NK-92 treated with Interleukin-12 subunit alpha and Interleukin-12 subunit beta, amount 100 ng/mL, for 24 hours (cell line): ENCODE measurements around the gene HSPG2.
"Not testable (repeated sequence)": the region's sequence is repeated elsewhere in the genome, so short reads cannot be mapped to it uniquely, and the experiment has no call there.

Experiments used
- DNase-seq: peaks from one replicate; lab custom pipeline; 2025; lab: John Stamatoyannopoulos, UW

HSPG2 gene

DNA sequence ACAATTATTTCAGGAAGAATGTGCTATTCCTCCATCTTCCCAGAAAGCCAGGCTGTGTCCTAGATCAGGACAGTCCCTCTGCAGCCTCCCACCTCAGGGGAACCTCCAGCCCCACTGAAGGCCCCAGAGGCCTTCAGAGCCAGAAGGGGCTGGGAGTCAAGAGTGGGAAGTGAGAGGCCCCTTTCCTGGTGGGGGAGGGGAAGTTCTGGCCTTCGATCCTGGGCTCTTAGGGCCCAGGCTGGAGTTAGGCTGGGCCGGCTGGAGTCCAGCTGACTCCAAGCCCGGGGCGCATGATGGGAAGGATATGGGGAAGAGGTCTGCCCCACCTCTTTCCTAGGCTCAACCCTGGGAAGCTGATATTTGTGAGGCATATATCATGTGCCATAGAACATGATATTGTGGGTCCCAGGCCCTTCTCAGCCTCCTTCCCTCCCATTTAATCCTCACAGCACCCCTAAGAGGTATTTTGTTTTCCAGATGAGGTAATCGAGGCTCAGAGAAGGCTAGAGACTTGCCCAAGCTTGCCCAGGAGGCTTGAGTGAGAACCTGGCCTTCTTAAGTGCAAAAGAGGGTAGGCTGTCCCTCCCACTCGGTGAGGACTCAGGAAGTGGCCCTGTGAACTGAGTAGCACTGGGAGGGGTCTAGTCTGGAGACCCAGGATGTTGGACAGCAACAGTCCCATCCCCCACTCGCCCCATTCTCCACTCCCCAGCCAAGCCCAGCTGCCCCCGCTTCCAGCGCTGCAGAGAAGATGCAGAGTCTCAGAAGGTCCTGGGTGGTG is 18.6 kb upstream of the HSPG2 start:
- DNase-seq: peak; percentile 30

DNA sequence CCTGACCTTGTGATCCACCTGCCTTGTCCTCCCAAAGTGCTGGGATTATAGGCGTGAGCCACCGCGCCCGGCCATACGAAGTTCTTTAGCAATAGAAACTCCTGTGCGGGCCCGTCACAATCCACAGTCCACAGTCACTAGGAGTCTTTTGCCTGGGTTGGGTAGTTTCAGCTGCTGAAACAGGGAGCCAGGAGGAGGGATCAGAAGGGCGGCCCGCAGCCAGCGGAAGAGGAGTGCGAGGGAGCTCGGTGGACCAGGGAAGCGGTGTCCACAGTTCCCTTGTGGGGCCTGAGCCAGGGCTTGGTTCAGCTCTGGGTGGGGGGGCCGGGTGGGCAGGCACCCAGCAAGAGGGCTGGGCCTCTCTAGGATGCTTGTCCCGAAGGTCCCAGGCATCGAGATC is 17.9 kb upstream of the HSPG2 start:
- no peak for DNase-seq

DNA sequence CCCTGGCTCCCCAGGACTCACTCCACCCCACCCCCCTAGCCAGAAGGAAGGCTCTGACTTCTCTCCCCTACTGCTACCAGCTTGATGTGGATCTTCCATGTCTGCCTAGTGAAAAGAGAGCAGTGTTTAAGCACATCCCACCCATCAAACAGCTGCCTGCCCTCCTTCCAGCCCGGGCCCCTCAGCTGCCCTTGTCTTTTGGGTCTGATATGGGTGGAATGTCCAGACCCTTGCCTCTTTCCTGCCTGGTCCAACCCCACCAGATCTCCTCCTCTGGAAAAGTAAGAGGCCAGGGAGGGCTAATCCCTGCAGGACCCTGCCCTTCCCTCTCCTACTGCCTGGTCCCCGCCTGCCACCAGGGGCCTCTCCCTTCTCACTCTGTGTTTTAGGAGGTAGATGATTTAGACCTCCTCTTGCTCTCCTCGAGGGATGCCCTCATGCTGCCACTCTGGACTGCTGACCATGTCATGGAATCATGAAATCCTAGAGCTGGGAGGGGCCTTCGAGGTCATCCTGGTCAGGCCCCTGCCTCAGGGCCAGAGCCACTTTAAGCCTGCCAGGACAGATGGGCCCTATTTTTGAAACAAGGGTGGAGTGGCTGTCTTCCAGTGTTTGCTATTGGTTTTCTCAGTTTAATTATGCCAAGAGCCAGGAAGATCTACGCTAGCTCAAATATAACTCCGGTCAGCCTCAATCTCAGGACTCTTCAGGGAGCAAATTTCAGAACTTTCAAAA is 15.8 kb upstream of the HSPG2 start:
- DNase-seq: no peak

DNA sequence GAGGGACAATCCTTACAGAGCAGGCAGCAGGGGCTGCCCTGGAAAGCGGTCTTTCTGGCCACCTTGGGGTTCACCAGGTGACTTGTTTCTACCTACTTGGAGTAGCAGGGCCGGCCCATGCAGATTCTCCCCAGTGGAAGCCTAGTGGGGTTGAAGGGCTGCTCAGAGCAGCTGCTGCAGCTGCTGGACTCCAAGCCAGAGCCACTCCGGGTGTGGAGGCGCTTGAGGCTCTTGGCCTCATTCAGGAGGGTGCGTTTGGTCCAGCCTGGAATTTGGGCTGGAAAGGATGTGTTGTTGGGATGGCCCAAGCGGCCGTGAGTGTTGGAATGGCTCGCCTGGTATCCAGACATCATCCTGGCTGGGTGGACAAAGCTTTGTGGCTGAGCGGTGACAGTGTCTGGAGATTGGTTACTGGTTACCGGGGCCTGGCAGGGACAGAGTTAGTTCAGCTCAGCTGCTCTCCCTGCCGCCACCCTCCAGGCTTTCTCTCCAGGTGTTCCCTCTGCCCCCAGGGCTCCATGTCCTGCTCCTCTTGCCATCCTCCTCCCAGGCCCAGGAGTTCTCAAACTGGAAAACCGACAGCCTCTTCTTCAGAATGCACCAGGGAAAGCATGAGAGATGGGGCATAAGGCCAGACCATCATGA is 14.2 kb upstream of the HSPG2 start:
- no peak for DNase-seq

DNA sequence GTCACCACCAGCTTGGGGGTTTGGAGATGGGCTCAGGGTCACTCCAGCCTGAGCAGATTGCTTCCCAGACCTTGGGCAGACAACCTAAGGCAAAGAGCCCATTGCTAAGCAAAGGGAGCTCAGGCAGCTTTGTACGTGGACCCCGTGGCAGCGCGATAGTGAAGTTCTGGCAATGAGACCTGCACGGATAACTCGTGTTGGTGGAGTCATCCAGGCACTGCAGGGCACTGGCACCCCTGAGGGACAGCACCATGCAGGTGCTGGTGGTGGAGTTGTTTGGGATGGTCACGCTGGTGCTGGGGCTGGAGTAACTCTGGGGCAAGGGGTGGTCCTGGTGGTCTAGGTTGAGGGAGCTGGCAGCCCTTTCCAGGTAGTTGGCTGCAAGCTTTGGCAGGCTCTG is 13.6 kb upstream of the HSPG2 start:
- no peak for DNase-seq

DNA sequence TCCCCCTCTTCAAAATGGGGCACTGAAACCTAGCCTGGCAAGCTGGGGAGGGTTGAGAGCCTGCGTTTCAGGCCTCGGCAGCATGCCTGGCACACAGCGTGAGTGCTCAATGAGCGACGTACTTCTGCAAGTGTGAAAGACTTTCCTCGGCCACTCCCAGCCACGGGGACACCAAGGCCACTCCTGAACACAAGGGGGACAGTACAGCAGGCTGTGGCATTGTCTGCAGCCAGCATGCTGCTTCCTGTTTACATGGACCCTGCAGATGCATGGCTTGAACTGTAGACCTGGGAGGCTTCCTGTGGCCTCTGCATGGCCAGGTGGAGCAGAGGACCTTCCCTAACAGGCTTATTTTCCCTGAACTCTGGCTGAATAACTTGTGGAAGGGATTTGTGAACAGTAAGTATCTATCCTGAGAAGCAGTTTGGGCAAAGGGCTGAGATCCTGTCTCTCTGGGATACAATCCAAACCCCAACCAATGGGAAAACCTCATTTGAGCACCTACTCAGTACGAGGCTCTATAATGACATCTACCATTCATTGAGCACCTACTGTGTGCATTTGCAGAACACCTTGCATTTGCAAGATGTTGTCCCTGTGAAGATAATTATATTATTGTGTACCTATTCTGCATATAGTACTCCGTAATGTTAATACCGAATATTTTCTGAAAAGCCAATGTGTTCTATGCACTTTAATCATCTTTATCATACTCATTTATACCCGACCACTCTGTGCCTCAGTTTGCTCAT is 9.9 kb upstream of the HSPG2 start:
- no peak for DNase-seq

DNA sequence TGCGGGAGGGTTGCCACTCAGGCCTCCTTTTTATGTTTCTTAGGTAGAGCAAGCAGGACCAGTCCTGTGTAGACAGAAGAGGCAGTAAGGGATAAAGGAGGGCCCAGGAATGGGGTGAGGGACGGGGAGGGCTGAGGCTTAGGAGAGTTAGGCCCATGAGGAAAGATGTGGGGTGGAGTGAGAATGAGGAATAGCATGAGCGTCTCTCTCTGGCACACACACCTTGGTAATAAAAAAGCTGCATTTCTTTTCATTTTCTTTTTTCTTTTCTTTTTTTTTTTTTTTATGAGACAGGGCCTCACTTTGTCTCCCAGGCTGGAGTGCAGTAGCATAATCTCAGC is 7.6 kb upstream of the HSPG2 start:
- no peak for DNase-seq

DNA sequence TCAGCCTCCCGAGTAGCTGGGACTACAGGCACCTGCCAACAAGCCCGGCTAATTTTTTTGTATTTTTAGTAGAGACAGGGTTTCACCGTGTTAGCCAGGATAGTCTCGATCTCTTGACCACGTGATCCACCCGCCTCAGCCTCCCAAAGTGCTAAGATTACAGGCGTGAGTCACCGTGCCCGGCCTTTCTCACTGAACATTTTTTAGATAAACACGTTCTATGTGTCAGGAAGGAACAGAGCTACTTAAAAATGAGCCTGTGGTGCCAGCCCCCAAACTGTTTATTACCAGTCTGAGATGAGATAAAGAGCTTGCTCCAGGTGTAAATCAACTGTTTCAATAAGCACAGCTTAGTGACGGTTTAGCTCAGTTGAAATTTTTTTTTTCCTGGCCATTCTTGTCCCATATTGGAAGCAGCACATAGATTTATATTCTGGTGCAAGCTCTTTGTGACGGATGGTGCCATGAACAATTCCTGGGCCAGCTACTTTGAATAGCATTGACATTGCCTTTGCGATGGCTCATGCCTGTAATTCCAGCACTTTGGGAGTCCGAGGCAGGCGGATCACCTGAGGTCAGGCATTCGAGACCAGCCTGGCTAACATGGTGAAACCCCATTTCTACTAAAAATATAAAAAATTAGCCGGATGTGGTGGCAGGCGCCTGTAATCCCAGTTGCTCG is 6.0 kb upstream of the HSPG2 start:
- not testable (repeated sequence) for DNase-seq

DNA sequence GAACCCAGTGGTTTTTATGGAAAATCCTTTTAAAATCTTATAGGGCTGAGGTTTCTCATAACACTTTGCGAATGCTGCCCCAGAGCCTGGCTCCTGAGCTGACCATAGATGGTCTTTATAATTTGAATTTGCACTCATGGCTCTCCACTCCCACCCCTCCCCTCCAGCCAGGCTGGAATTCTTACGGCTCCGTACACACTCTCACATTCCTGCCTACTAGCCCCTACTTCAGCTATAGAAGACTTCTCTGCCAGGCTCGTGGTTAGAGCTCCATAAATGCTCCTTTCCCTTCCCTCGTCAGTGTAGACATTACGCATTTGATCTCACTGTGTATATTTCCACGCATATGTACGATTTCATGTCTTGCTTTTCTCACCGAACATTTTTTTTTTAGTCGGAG is 5.4 kb upstream of the HSPG2 start:
- DNase-seq: no peak

DNA sequence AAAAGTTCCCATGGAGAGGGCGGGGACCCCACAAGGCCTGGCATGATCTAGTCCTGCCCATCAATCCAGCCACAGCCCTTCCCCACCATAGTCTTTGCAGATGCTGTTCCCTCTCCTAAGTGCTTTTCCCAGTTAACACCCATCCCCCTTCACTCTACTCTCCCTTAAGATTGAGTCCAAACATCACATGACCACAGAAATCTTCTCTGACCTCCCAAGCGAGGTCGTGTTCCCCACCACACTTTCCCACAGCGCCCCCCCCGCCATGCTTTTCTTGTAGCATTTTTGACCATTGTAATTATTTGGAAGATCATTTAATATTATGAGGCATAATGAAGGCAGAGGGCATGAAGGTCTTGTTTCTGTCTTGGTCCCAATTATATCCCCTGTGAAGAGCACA is 4.3 kb upstream of the HSPG2 start:
- no peak for DNase-seq

DNA sequence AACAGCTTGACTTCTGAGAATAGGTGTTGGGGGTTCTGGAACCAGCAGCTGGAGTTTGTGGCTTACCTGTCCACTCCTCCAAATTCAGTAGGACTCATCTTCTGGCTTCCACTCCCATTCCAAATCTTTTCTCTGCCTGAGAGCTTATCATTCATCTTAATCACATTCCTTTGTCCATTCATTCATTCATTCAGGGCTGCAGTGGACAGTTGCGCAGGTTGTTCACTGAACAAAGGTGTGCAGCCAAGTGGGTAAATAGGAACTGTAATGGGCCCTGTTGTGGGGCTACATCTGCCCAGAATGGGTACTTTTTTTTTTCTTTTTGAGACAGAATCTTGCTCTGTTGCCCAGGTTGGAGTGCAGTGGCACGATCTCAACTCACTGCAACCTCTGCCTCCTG is 3.4 kb upstream of the HSPG2 start:
- no peak for DNase-seq

DNA sequence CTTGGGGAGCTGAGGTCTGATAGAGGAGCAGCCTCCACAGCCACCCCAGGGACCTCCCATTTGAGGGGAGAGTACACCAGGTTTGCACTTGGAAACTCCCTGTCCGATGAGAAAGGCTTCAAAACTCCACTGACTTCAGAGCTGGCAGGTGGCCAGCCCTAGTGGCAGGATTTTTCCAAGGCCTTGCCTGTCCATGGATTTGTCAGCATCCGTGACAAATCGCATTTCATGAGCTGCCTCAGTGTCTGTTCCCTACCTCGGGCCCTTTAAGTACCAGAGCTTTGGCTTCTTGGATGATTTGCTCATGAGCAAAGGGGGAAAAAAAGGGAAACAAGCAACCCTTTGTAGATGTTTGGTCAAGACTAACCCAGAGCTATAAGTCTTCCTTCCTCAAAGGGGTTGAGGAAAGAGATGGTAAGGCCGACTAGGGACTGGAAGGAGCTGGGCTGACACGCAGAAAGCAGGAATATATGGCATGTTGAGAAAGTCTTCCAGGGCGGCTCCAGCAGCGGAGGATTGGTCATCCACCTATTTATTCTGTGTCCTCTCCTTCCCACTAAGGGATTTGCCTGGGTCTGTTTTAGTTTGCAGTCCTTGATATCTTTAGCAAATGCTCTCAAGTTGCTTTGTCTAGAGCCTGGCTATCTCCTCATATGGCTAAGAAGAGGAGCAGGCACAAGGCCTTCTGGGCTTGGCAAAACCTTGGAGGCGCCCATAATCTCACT is 2.7 kb upstream of the HSPG2 start:
- no peak for DNase-seq

DNA sequence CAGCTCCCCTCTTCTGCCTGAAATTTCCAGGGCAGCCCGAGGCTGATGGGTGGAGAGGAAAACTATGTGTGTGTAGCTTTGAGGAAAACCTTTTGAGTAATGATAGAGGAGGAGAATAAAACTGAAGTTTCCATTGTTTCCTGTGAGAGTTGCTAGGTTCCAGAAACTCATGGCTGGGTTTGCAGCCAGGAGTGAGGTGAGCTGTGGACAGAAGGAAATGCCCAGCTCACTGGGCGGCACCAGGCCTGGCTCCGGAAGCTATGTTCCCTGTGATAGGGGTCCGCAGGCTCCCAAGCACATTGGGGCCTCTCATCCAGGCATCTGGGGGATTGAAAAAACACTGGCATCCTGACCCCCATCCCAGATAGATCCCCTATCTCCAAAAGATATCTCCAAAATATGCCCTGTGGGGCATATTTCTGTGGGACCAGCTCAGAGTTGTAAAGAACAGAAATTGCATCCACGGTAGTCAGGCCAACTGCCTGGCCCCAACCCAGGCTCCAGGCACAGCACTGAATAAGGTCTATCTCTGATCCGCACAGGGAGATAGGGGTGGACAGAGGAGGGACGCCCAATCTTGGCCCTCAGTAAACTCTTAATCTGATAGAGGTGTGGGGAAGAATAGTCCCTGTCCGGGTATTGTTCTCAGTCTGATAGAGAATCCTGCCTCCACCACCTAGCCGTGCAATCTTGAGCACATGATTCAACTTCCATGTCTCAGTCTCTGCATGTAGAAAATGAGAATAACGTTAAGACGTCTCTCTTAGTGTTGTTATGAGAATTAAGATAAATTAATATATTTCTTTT is 1.8 kb upstream of the HSPG2 start:
- DNase-seq: no peak

DNA sequence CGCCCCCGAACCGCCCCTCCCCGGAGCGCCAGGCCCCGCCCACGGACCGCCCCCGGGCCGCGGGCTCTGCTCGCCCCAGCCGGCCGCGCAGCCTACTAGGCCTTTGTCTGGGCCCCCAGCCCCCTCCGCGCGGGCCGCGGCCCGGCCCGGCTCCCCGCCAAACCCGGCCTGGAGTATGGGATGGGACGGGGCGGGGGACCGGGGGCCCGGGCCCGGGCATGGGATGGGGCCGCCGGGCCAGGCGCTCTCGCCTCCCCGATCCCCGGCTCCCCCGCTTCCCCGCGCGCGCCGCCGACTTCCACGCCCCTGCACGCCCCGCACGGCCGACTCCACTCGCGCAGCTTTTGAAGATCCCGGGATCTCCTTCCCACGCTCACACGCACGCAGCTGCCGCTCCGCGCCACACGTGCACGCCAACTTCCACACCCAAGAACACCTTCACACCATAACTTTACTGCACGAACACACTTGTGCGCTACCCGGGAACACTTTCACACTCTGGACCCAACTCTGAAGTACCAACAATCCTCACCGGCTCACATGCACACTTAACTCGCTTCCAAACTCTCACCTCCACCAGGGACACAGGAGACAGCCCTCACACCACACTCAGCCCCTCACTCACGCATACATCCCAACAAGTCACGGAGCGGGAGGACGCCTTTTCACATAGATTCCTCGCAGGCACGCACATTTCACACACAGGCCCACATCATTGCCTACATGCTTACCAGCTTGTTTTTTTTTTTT is 437 bp upstream of the HSPG2 start:
- DNase-seq: no peak

DNA sequence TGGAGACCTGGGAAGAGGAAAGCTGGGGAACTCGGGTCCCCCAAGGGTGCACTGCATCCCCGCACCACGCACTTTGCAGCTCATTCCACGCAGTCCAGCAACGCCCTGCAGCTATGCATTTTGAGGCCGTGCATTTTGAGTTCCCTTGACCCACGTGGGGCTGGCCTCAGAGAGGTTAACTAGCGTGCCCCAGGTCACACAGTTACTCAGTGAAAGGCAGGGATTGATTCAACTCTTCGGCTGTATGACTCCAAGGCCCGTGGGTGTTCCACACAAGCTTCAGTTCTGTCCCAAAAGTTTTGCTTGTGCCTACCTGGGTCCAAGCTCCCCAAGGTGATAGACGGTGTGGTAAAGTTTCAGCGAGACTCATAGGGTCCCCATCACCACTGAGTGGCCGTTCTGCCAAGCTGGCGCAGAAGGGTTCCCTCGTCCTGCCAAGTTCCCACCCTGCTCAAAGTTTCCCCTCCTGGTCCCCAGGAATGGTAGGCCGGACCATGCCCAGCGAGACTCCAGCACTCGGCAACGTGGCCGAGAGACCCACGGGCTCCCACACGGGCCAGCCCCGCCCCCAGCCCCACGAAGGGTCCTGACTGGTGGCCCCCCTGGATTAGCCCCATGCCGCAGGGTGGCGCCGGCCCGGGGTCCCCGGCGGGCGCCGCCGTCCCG is 611 bp downstream of the HSPG2 start:
- no peak for DNase-seq

DNA sequence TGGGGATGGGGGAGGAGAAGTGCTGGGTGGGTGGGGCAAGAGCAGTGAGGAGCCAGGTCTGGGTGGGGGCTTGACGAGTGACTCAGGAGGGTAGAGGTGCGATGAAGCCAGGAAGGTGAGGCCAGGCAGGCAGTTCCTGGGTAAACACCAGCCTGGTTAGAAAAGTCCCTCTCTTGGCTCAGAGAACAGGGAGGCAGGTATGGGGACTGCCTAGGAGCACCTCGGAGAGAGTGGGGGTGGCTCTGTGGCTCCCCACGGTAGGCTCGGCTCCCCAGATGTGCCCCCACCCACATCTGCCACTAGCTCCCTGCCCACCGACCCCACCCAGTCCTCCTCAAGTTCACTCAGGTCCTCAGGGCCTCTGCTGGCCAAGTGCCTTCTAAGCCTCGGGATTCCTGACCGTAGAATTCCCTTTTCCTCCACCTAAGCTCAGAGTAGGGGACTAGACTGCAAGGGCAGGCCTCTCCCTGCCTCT is 1.2 kb downstream of the HSPG2 start:
- no peak for DNase-seq

DNA sequence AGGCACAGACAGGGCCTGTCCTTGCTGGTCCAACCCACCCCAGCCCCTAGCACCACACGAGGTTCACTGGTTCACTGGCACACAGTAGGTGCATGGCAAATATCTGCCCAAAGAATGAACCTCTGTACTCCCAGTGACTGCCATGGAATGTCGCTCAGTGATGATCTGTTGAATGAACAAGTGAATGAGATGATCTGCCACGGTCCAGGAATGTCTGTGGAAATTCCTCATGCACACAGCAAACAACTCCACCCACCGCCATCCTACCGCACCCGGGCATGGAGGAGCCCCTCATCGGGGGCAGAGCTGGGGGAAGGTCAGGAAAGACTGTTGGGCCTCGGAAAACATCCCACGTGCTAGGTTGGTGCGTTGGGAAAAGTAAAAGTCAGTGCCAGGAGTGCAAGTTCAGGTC is 1.7 kb downstream of the HSPG2 start:
- no peak for DNase-seq

DNA sequence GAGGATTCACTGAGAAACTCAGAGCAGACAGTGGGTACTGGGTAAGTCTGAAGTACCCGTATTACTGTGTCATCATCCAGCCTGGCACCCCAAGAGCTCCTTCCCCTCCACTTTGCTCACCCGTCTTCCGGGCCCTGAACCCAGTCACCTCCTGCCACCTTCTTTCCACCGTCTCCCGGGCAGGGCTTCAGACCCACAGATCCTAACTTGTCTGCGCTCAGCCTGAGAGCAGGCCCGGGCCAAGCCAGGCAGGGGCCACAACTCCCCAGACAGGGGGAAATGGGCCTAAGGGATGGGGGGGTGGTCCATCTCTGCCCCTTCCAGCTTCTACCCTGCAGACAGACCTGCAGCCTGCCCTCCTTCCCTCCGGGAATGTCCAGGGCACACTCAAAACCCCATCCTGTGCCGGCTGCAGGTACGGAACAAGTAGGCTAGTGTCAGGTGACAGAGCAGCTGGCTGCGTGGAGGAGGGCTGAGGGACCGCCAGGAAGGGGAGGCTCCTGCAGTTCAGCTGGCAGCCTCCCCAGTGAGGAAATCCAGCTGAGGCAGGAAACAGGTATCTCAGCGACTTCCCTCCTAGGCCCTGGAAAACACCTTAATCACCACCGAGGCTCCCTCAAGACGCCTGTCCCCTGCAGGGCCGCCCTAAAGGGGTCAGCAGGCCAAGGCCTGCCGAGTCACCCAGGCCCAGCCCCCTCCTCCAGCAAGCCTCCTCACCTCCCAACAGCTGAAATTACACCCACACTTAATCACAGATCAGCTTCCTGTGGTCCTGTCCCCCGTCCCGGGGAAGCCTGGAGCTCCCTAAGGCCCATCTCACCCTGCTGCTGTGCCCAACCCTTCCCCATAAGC is 3.5 kb downstream of the HSPG2 start:
- DNase-seq: no peak
